ENCODE results near the gene PTPRS.

GRCh38 chr19:5291588-5292193 is 48.9 kb downstream of the PTPRS start:
- TF ChIP-seq TBP (IDR thresholded peaks at IDR 0.05; ENCODE audit: low read depth, low read length), result no peak
- no peak for TF ChIP-seq POLR2A (IDR thresholded peaks at IDR 0.05; ENCODE audit: control extremely low read depth in 1 of 2, low read depth in 2 of 2, low read length in 2 of 2)
- TF ChIP-seq CTCF (IDR thresholded peaks at IDR 0.05; ENCODE audit: control extremely low read depth in 1 of 3, insufficient read depth in 1 of 3, low read depth in 1 of 3, low read length in 3 of 3), result no peak
- no peak for TF ChIP-seq GTF2F1 (IDR thresholded peaks at IDR 0.05; ENCODE audit: borderline replicate concordance, low read depth, low read length)
- no peak for TF ChIP-seq MAX (IDR thresholded peaks at IDR 0.05)
- no peak for TF ChIP-seq TAF7 (optimal IDR thresholded peaks at IDR 0.05; ENCODE audit: borderline replicate concordance, low read depth, low read length)
- TF ChIP-seq YY1 (IDR thresholded peaks at IDR 0.05; ENCODE audit: low read depth, low read length), result no peak
- no peak for TF ChIP-seq ATF2 (IDR thresholded peaks at IDR 0.05; ENCODE audit: low read length)
- no peak for TF ChIP-seq FOSL1 (IDR thresholded peaks at IDR 0.05; ENCODE audit: insufficient read depth, low read depth, low read length)

All from H1 (cell line).